GM23338 (cell line): Measurements from ENCODE around the gene MRPS5. TPM values are rescaled to one million over a fixed set of nuclear protein-coding genes. Genes with fewer than 3 reads are reported as not detected.

Source experiments
- ATAC-seq: fragments of 200-7000 bp; cut with Tn5 transposase; 3 replicates; pipeline ENCODE4 v1.9.1; 2020
- DNase-seq: peaks from one replicate; pipeline ENCODE4 v3.0.0-alpha.2; 2015; ENCODE audit warnings: low spot score
- H2AFZ ChIP-seq: fragments of 200-600 bp; sonication (generic); 2 replicates; pipeline ENCODE4 v1.8.0; 2016; ENCODE audit warnings: antibody characterized with exemption, mild to moderate bottlenecking, moderate library complexity
- H3F3A ChIP-seq: fragments of 200-600 bp; sonication (generic); replicated peaks from 2 replicates; pipeline ENCODE4 v1.8.0; 2017; ENCODE audit warnings: antibody characterized with exemption, mixed run types, low read depth
- H3K27ac ChIP-seq: fragments of 200-600 bp; sonication (generic); 2 replicates; pipeline ENCODE4 v1.6.1; 2016; ENCODE audit warnings: low read depth
- H3K27me3 ChIP-seq: fragments of 200-600 bp; sonication (generic); 2 replicates; pipeline ENCODE4 v1.8.0; 2016; ENCODE audit warnings: mild to moderate bottlenecking, mixed run types, moderate library complexity; ENCODE audit not compliant: insufficient read depth
- H3K36me3 ChIP-seq: fragments of 200-600 bp; sonication (generic); 2 replicates; pipeline ENCODE4 v1.8.0; 2016; ENCODE audit warnings: mild to moderate bottlenecking; ENCODE audit not compliant: insufficient read depth
- H3K4me1 ChIP-seq: fragments of 200-600 bp; sonication (generic); 2 replicates; pipeline ENCODE4 v1.8.0; 2016; ENCODE audit warnings: mild to moderate bottlenecking, moderate library complexity; ENCODE audit not compliant: insufficient read depth
- H3K4me2 ChIP-seq: fragments of 200-600 bp; sonication (generic); 2 replicates; pipeline ENCODE4 v1.7.1; 2017; ENCODE audit warnings: mixed run types
- H3K4me3 ChIP-seq: fragments of 200-600 bp; sonication (generic); 2 replicates; pipeline ENCODE4 v1.6.1; 2016; ENCODE audit warnings: mixed run types
- H3K79me2 ChIP-seq: fragments of 200-600 bp; sonication (generic); replicated peaks from 2 replicates; pipeline ENCODE4 v1.8.0; 2017; ENCODE audit warnings: mild to moderate bottlenecking; ENCODE audit not compliant: insufficient read depth
- H3K9me2 ChIP-seq: fragments of 200-600 bp; sonication (generic); 2 replicates; pipeline ENCODE4 v1.8.0; 2017; ENCODE audit not compliant: insufficient read depth
- H4K20me1 ChIP-seq: fragments of 200-600 bp; sonication (generic); replicated peaks from 2 replicates; pipeline ENCODE4 v1.8.0; 2017; ENCODE audit warnings: mild to moderate bottlenecking; ENCODE audit not compliant: insufficient read depth
- H3K27ac Mint-ChIP-seq: 2 replicates; pipeline ENCODE4 v1.8.0; 2020; ENCODE audit warnings: inconsistent platforms, mild to moderate bottlenecking, moderate library complexity, mixed read lengths
- H3K27me3 Mint-ChIP-seq: 3 replicates; pipeline ENCODE4 v1.8.0; 2022; ENCODE audit warnings: low read depth, mild to moderate bottlenecking, moderate library complexity, mixed read lengths, inconsistent platforms; ENCODE audit not compliant: insufficient read depth, poor library complexity
- H3K36me3 Mint-ChIP-seq: 3 replicates; pipeline ENCODE4 v1.8.0; 2021; ENCODE audit warnings: low read depth, mild to moderate bottlenecking, inconsistent platforms, moderate library complexity, mixed read lengths
- H3K4me1 Mint-ChIP-seq: 3 replicates; pipeline ENCODE4 v1.8.0; 2020; ENCODE audit warnings: mild to moderate bottlenecking, inconsistent platforms, mixed read lengths
- H3K4me3 Mint-ChIP-seq: 3 replicates; pipeline ENCODE4 v1.8.0; 2021; ENCODE audit warnings: moderate library complexity, mild to moderate bottlenecking, inconsistent platforms, mixed read lengths
- H3K9me3 Mint-ChIP-seq: 3 replicates; pipeline ENCODE4 v1.8.0; 2020; ENCODE audit warnings: moderate library complexity, mild to moderate bottlenecking, inconsistent platforms, mixed read lengths
- EZH2phosphoT487 ChIP-seq: fragments of 200-600 bp; sonication (generic); IDR thresholded peaks from one replicate; pipeline ENCODE4 v1.8.1; 2018; ENCODE audit warnings: antibody characterized with exemption; ENCODE audit not compliant: unreplicated experiment
- JUNB ChIP-seq: IDR thresholded peaks from one replicate; pipeline ENCODE4 v1.6.1; 2016; ENCODE audit warnings: antibody characterized with exemption; ENCODE audit not compliant: unreplicated experiment
- NANOG ChIP-seq: IDR thresholded peaks from 2 replicates; pipeline ENCODE4 v1.6.1; 2016; ENCODE audit warnings: antibody characterized with exemption, borderline replicate concordance
- POLR2AphosphoS5 ChIP-seq: IDR thresholded peaks from 2 replicates; pipeline ENCODE4 v1.6.1; 2016; ENCODE audit warnings: antibody characterized with exemption, low read depth
- STAT1 ChIP-seq: IDR thresholded peaks from one replicate; pipeline ENCODE4 v1.6.1; 2016; ENCODE audit warnings: antibody characterized with exemption; ENCODE audit not compliant: unreplicated experiment
- ZNF331 ChIP-seq: fragments of 250-450 bp; sonication (Bioruptor Pico); IDR thresholded peaks from 2 replicates; pipeline ENCODE4 v1.5.0; 2020; ENCODE audit warnings: low read depth, mild to moderate bottlenecking, moderate library complexity
- polyA plus RNA-seq: library from polyadenylated mRNA; unstranded; fragments of >200 nt; fragmentation: Nextera tagmentation; extraction: Ambion mirVana; gene quantifications from 2 replicates; pipeline ENCODE4 v1.2.1, GENCODE V29; 2016
- total RNA-seq: library from RNA; depleted of rRNA; stranded (reverse); fragments of >200 nt; shearing (Covaris generic); gene quantifications from 2 replicates; pipeline ENCODE4 v1.2.3, GENCODE V29; 2014
- TF ChIP-seq, protein P1 (sequence below), 2 experiments: fragments of 200-600 bp in 1 of 2; sonication (generic) in 1 of 2; conservative IDR thresholded peaks; 2 replicates each; pipeline versions ENCODE4 v1.5.1 to v1.6.1; 2016 to 2017; ENCODE audit warnings: antibody characterized with exemption in 2 of 2, low read depth in 2 of 2, mild to moderate bottlenecking in 2 of 2, moderate library complexity in 1 of 2
- TF ChIP-seq, protein P2 (sequence below): IDR thresholded peaks from 2 replicates; pipeline ENCODE4 v1.6.1; 2016; ENCODE audit warnings: antibody characterized with exemption
- TF ChIP-seq, protein P3 (sequence below): IDR thresholded peaks from one replicate; pipeline ENCODE4 v1.6.1; 2018; ENCODE audit warnings: antibody characterized with exemption; ENCODE audit not compliant: unreplicated experiment

MRPS5 gene
- total and polyA plus RNA-seq, 2 experiments from 2014 or later: 51.9 to 79.0 TPM

DNA sequence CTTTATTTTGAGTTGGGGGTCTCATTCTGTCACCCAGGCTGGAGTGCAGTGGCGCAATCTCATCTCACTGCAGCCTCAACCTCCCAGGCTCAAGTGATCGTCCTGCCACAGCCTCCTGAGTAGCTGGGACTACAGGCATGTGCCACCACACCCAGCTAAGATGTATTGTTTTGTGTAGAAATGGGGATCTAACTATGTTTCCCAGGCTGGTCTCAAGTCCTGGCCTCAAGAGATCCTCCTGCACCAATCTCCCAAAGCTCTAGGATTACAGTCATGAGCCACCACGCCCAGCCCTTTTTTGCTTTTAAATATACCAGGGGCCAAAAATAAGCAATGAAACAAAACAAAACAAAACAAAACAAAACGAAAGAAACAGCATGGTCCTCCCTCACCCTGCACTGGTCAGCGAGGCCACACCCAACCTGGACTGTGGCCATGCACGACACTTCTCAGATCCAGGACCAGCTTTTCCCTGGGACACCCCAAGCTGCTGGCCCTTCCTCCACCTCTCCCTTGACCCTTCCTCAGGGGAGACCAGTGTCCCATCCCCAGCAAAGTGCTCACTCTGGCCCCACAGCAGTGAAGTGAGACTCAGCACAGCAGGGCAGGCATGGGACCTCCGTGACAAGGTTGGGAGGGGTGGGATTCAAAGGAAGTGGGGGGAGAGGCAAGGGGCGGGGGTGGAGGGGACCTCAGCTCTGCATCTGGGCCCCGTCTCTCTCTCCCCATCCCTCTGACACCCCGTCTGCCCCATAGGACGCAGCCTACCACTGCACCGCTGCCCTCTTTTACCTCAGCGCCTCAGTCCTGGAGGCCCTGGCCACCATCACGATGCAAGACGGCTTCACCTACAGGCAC, 72.6 kb downstream of the MRPS5 start:
- no peaks in the 10 kb centered on the region for H3K4me1 ChIP-seq
- H3K4me1 Mint-ChIP-seq: peaks cover 6% of the 10 kb centered on the region
- no peaks in the 10 kb centered on the region for H3K36me3 ChIP-seq
- ATAC-seq: no peak
- no peak overlapping the region for H3K27ac ChIP-seq
- no peak overlapping the region for H3K4me2 ChIP-seq
- no peaks in the 10 kb centered on the region for H3F3A ChIP-seq
- H4K20me1 ChIP-seq: no peaks in the 10 kb centered on the region
- no peak overlapping the region for H3K4me3 Mint-ChIP-seq
- H3K27me3 ChIP-seq: no peaks in the 10 kb centered on the region
- H3K27ac Mint-ChIP-seq: no peak overlapping the region
- no peaks in the 10 kb centered on the region for H3K9me2 ChIP-seq
- H3K4me3 ChIP-seq: no peak overlapping the region
- H3K36me3 Mint-ChIP-seq: no peaks in the 10 kb centered on the region
- H3K9me3 Mint-ChIP-seq: no peaks in the 10 kb centered on the region
- TF ChIP-seq, protein P1, sequence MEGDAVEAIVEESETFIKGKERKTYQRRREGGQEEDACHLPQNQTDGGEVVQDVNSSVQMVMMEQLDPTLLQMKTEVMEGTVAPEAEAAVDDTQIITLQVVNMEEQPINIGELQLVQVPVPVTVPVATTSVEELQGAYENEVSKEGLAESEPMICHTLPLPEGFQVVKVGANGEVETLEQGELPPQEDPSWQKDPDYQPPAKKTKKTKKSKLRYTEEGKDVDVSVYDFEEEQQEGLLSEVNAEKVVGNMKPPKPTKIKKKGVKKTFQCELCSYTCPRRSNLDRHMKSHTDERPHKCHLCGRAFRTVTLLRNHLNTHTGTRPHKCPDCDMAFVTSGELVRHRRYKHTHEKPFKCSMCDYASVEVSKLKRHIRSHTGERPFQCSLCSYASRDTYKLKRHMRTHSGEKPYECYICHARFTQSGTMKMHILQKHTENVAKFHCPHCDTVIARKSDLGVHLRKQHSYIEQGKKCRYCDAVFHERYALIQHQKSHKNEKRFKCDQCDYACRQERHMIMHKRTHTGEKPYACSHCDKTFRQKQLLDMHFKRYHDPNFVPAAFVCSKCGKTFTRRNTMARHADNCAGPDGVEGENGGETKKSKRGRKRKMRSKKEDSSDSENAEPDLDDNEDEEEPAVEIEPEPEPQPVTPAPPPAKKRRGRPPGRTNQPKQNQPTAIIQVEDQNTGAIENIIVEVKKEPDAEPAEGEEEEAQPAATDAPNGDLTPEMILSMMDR (conservative IDR thresholded peaks at IDR 0.05; ENCODE audit: low read depth in 2 of 2): no peak
- TF ChIP-seq NANOG (no peak), JUNB (no peak), POLR2AphosphoS5 (no peak)
- TF ChIP-seq, protein P2, sequence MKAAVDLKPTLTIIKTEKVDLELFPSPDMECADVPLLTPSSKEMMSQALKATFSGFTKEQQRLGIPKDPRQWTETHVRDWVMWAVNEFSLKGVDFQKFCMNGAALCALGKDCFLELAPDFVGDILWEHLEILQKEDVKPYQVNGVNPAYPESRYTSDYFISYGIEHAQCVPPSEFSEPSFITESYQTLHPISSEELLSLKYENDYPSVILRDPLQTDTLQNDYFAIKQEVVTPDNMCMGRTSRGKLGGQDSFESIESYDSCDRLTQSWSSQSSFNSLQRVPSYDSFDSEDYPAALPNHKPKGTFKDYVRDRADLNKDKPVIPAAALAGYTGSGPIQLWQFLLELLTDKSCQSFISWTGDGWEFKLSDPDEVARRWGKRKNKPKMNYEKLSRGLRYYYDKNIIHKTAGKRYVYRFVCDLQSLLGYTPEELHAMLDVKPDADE: no peak
- peaks cover 3% of the 10 kb centered on the region for H3K27me3 Mint-ChIP-seq
- DNase-seq: no peak
- no peak overlapping the region for H2AFZ ChIP-seq
- H3K79me2 ChIP-seq: no peaks in the 10 kb centered on the region

DNA sequence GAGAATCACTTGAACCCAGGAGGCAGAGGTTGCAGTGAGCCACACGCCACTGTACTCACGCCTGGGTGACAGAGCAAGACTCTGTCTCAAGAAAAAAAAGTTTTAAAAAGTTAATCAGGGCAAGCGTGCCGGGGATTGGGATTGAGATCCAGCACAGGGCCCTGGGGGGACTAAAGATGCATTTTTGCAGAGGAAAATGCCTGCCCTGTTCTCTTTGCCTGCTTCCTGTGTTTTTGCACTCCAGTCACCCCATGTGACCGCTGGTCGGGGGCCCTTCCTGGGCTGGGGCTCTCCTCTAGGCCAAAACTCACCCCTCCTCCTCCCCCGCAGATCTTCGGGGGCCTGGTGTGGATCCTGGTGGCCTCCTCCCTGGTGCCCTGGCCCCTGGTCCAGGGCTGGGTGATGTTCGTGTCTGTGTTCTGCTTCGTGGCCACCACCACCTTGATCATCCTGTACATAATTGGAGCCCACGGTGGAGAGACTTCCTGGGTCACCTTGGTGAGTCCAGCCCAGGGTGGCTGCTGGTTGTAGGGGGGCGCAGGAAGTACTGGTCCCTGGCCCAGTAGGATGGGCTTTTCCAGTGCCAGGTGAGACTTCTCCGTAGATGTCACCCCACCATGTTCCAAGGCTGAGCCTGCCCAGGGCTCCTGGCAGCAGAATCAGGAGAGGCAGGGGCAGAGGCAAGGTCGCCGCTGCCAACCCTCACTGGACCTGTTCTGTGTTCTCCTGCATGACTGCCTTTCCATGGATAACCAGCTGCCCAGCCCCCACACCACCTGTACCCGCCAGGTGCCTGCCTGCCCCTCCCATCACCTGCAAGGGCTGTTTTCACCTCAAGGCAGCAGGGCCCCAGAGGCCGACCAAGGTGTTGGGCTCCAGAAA, 73.7 kb downstream of the MRPS5 start:
- no peak for DNase-seq
- Histone ChIP-seq H3K9me2 (no peaks in the 10 kb centered on the region), H3K36me3 (no peaks in the 10 kb centered on the region), H2AFZ (no peak overlapping the region), H3K4me2 (no peak overlapping the region), H3K4me1 (no peaks in the 10 kb centered on the region), H4K20me1 (no peaks in the 10 kb centered on the region), H3K79me2 (no peaks in the 10 kb centered on the region), H3K4me3 (no peak overlapping the region), H3K27ac (no peak overlapping the region), H3F3A (no peaks in the 10 kb centered on the region), H3K27me3 (no peaks in the 10 kb centered on the region)
- Mint-ChIP-seq H3K27ac (no peak overlapping the region), H3K4me1 (peaks cover 11% of the 10 kb centered on the region), H3K36me3 (no peaks in the 10 kb centered on the region), H3K27me3 (peaks cover 9% of the 10 kb centered on the region), H3K4me3 (no peak overlapping the region), H3K9me3 (no peaks in the 10 kb centered on the region)
- ATAC-seq: no peak
- no peak for TF ChIP-seq JUNB
- TF ChIP-seq, protein P3, sequence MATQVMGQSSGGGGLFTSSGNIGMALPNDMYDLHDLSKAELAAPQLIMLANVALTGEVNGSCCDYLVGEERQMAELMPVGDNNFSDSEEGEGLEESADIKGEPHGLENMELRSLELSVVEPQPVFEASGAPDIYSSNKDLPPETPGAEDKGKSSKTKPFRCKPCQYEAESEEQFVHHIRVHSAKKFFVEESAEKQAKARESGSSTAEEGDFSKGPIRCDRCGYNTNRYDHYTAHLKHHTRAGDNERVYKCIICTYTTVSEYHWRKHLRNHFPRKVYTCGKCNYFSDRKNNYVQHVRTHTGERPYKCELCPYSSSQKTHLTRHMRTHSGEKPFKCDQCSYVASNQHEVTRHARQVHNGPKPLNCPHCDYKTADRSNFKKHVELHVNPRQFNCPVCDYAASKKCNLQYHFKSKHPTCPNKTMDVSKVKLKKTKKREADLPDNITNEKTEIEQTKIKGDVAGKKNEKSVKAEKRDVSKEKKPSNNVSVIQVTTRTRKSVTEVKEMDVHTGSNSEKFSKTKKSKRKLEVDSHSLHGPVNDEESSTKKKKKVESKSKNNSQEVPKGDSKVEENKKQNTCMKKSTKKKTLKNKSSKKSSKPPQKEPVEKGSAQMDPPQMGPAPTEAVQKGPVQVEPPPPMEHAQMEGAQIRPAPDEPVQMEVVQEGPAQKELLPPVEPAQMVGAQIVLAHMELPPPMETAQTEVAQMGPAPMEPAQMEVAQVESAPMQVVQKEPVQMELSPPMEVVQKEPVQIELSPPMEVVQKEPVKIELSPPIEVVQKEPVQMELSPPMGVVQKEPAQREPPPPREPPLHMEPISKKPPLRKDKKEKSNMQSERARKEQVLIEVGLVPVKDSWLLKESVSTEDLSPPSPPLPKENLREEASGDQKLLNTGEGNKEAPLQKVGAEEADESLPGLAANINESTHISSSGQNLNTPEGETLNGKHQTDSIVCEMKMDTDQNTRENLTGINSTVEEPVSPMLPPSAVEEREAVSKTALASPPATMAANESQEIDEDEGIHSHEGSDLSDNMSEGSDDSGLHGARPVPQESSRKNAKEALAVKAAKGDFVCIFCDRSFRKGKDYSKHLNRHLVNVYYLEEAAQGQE: no peak
- TF ChIP-seq, protein P2: no peak
- no peak for TF ChIP-seq ZNF331
- no peak for TF ChIP-seq STAT1
- no peak for TF ChIP-seq EZH2phosphoT487
- TF ChIP-seq NANOG: no peak
